IMR-90 (cell line): ENCODE results near the gene PNMA8B.

Experiments
- CEBPB ChIP-seq: IDR thresholded peaks from 2 replicates; pipeline ENCODE4 v1.6.1; 2012; ENCODE audit warnings: low read depth, low read length, improper control_type of control experiment
- FOS ChIP-seq: fragments of 150-350 bp; IDR thresholded peaks from 2 replicates; pipeline ENCODE4 v1.6.1; 2016; ENCODE audit warnings: low read depth, low read length
- MAFK ChIP-seq: IDR thresholded peaks from 2 replicates; pipeline ENCODE4 v1.6.1; 2012; ENCODE audit warnings: low read depth, low read length, improper control_type of control experiment
- MAZ ChIP-seq: IDR thresholded peaks from 2 replicates; pipeline ENCODE4 v1.6.1; 2012; ENCODE audit warnings: low read depth, mild to moderate bottlenecking, low read length, improper control_type of control experiment, moderate library complexity, borderline replicate concordance
- POLR2A ChIP-seq: IDR thresholded peaks from 2 replicates; pipeline ENCODE4 v1.6.1; 2012; ENCODE audit warnings: mild to moderate bottlenecking, low read depth, low read length
- RAD21 ChIP-seq: IDR thresholded peaks from 2 replicates; pipeline ENCODE4 v1.6.1; 2012; ENCODE audit warnings: low read length, improper control_type of control experiment
- RCOR1 ChIP-seq: IDR thresholded peaks from 2 replicates; pipeline ENCODE4 v1.6.1; 2012; ENCODE audit warnings: mild to moderate bottlenecking, low read length, improper control_type of control experiment; ENCODE audit not compliant: insufficient replicate concordance
- RFX5 ChIP-seq: IDR thresholded peaks from 2 replicates; pipeline ENCODE4 v1.8.0; 2012; ENCODE audit warnings: low read depth, mild to moderate bottlenecking, low read length, moderate library complexity
- SMC3 ChIP-seq: fragments of 150-350 bp; IDR thresholded peaks from 2 replicates; pipeline ENCODE4 v1.6.1; 2016; ENCODE audit warnings: low read depth, mild to moderate bottlenecking, antibody characterized with exemption, low read length, moderate library complexity
- TF ChIP-seq, protein P1 (sequence below): conservative IDR thresholded peaks from 2 replicates; pipeline ENCODE4 v1.5.1; 2012; ENCODE audit warnings: mild to moderate bottlenecking, low read depth, low read length, improper control_type of control experiment
- TF ChIP-seq, protein P2 (sequence below): fragments of 150-350 bp; IDR thresholded peaks from 2 replicates; pipeline ENCODE4 v1.6.1; 2017; ENCODE audit warnings: mild to moderate bottlenecking, antibody characterized with exemption, low read length, low read depth

DNA sequence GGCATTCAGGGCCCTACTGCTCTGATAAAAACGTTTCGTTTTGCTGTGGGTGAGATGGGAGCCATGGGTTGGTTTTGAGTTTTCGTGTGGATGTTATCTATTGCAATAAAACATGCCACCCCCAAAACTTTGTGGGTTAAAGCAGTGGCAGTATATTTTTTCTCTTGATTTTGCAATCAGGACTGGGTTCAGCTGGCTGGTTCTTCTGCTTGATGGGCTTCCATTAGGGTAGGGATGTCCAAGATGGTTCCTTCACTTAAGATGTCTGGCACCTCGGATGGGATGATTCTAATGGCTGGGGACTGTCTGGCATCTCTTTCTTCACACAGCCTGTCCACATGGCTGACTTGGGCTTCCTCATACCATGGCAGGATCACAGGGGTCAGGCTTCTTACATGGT lies 15.6 kb upstream of the PNMA8B start:
- TF ChIP-seq, protein P1, sequence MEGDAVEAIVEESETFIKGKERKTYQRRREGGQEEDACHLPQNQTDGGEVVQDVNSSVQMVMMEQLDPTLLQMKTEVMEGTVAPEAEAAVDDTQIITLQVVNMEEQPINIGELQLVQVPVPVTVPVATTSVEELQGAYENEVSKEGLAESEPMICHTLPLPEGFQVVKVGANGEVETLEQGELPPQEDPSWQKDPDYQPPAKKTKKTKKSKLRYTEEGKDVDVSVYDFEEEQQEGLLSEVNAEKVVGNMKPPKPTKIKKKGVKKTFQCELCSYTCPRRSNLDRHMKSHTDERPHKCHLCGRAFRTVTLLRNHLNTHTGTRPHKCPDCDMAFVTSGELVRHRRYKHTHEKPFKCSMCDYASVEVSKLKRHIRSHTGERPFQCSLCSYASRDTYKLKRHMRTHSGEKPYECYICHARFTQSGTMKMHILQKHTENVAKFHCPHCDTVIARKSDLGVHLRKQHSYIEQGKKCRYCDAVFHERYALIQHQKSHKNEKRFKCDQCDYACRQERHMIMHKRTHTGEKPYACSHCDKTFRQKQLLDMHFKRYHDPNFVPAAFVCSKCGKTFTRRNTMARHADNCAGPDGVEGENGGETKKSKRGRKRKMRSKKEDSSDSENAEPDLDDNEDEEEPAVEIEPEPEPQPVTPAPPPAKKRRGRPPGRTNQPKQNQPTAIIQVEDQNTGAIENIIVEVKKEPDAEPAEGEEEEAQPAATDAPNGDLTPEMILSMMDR: no peak
- TF ChIP-seq POLR2A: no peak
- no peak for TF ChIP-seq MAZ
- no peak for TF ChIP-seq RFX5
- TF ChIP-seq, protein P2, sequence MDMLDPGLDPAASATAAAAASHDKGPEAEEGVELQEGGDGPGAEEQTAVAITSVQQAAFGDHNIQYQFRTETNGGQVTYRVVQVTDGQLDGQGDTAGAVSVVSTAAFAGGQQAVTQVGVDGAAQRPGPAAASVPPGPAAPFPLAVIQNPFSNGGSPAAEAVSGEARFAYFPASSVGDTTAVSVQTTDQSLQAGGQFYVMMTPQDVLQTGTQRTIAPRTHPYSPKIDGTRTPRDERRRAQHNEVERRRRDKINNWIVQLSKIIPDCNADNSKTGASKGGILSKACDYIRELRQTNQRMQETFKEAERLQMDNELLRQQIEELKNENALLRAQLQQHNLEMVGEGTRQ: no peak
- TF ChIP-seq RAD21: no peak
- no peak for TF ChIP-seq FOS
- TF ChIP-seq SMC3: no peak
- no peak for TF ChIP-seq RCOR1
- no peak for TF ChIP-seq CEBPB
- no peak for TF ChIP-seq MAFK
